ENCODE data around the gene HELZ. TPM values are rescaled to one million over a fixed set of nuclear protein-coding genes. Genes with fewer than 3 reads are reported as not detected.

HELZ gene
- polyA plus RNA-seq, 2 of the 4 experiments (the other 2 are of a cell fraction), result 5.6 to 18.3 TPM

- Histone ChIP-seq H3K4me1 (peaks cover 13% of the 10 kb centered on the region), H3K4me2 (peak overlapping the region; percentile 49), H3K27ac (peak overlapping the region; percentile 10 to 23; a peak in 2 of 6 replicates), H3K9me3 (0 out of 3 replicates have a peak, but pooled peaks cover 2% of the 10 kb centered on the region), H3K4me3 (no peak overlapping the region)
- FAIRE-seq (no peak), DNase-seq (ENCODE audit: low read depth in 1 of 2, low spot score in 1 of 2) (peak in 1 of 2 experiments; percentile 48), ATAC-seq (peak; percentile 35 to 58; a peak in 3 of 6 replicates)
- ChIA-PET CTCF (interaction anchor here (0.6 to 1.2 kb wide), 3 partner anchors 16 to 40 kb away, joined by 3 to 5 read pairs (median 4); no protein-coding TSS in a partner anchor), POLR2A (no interaction called here)
- 45% methylated on average over 14 of the region's 14 CpGs for WGBS (ENCODE audit: missing lambda C conversion rate)
- TF ChIP-seq FOSB (CRISPR knock-in tag; IDR thresholded peaks at IDR 0.05) (no peak), MAZ (IDR thresholded peaks at IDR 0.05; ENCODE audit: borderline replicate concordance, low read depth, low read length) (no peak), CEBPB (IDR thresholded peaks at IDR 0.05) (peak; percentile 83), MAFK (IDR thresholded peaks at IDR 0.05; ENCODE audit: partially characterized antibody) (peak; percentile 8), NPAS2 (CRISPR knock-in tag; IDR thresholded peaks at IDR 0.05; ENCODE audit: borderline replicate concordance) (no peak)
- TF ChIP-seq, protein P1, sequence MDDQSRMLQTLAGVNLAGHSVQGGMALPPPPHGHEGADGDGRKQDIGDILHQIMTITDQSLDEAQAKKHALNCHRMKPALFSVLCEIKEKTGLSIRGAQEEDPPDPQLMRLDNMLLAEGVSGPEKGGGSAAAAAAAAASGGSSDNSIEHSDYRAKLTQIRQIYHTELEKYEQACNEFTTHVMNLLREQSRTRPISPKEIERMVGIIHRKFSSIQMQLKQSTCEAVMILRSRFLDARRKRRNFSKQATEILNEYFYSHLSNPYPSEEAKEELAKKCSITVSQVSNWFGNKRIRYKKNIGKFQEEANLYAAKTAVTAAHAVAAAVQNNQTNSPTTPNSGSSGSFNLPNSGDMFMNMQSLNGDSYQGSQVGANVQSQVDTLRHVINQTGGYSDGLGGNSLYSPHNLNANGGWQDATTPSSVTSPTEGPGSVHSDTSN (IDR thresholded peaks at IDR 0.05), result no peak
Measured at GRCh38 chr17:67260170-67260987, 15.4 kb upstream of the HELZ start.

DNA sequence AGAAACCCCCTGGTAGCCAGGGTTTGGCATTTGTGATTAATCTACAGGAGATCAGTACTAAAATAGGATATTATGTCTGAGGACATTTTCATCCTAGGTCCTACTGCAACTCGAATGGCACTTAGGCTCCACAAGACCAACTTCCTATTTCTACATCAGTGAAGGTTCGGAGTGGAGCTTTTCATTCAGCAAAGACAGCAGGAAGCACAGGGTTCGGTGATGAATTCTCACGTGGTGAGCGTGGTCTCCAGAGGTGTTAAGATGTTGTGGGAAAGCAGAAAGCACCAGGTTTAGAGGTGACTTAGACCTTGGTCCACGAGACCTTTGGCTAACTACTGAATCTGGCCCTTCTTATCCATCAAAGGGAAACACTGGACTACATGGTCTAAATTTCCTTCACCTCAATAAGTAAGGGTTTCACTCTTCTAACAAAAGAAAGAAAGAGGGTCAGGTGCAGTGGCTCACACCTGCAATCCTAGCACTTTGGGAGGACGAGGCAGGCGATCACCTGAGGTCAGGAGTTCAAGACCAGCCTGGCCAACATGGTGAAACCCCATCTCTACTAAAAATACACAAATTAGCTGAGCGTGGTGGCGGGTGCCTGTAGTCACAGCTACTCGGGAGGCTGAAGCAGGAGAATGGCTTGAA is 13.9 kb upstream of the HELZ start:
- DNase-seq (ENCODE audit: low read depth in 1 of 2, low spot score in 1 of 2), result no peak
- Histone ChIP-seq H3K4me2 (no peak overlapping the region), H3K9me3 (0 out of 3 replicates have a peak, but pooled peaks cover 2% of the 10 kb centered on the region), H3K4me3 (no peak overlapping the region), H3K27ac (no peak overlapping the region), H3K4me1 (peaks cover 13% of the 10 kb centered on the region)
- ATAC-seq, result no peak
- FAIRE-seq, result no peak
- POLR2A ChIA-PET, result no interaction called here
- WGBS (ENCODE audit: missing lambda C conversion rate), result 84% methylated on average over 11 of the region's 11 CpGs
- TF ChIP-seq, protein P2, sequence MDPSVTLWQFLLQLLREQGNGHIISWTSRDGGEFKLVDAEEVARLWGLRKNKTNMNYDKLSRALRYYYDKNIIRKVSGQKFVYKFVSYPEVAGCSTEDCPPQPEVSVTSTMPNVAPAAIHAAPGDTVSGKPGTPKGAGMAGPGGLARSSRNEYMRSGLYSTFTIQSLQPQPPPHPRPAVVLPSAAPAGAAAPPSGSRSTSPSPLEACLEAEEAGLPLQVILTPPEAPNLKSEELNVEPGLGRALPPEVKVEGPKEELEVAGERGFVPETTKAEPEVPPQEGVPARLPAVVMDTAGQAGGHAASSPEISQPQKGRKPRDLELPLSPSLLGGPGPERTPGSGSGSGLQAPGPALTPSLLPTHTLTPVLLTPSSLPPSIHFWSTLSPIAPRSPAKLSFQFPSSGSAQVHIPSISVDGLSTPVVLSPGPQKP (IDR thresholded peaks at IDR 0.05; ENCODE audit: low read depth, low read length), result no peak
- TF ChIP-seq PHF8 (IDR thresholded peaks at IDR 0.05; ENCODE audit: borderline replicate concordance, low read depth), result no peak
- no peak for TF ChIP-seq HOXB5 (CRISPR knock-in tag; IDR thresholded peaks at IDR 0.05)
- no peak for TF ChIP-seq MAX (IDR thresholded peaks at IDR 0.05)
- no peak for TF ChIP-seq HDAC2 (IDR thresholded peaks at IDR 0.05)
- no peak for TF ChIP-seq BHLHE40 (IDR thresholded peaks at IDR 0.05; ENCODE audit: low read depth, low read length)
- TF ChIP-seq, protein P3, sequence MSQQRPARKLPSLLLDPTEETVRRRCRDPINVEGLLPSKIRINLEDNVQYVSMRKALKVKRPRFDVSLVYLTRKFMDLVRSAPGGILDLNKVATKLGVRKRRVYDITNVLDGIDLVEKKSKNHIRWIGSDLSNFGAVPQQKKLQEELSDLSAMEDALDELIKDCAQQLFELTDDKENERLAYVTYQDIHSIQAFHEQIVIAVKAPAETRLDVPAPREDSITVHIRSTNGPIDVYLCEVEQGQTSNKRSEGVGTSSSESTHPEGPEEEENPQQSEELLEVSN (IDR thresholded peaks at IDR 0.05; ENCODE audit: borderline replicate concordance, low read depth), result no peak
- no peak for TF ChIP-seq USF2 (IDR thresholded peaks at IDR 0.05)
- no peak for TF ChIP-seq NFE2L2 (conservative IDR thresholded peaks at IDR 0.05; ENCODE audit: low read length)
- no peak for TF ChIP-seq ZFP36 (IDR thresholded peaks at IDR 0.05; ENCODE audit: borderline replicate concordance, partially characterized antibody)
- CTCF ChIA-PET, result interaction anchor here (0.6 to 1.2 kb wide), 3 partner anchors 10 to 47 kb away, joined by 3 to 4 read pairs (median 3); no protein-coding TSS in a partner anchor
